Ascending aorta (tissue), 2 donors: ENCODE results near the gene MT1M. TPM values are rescaled to one million over a fixed set of nuclear protein-coding genes. Genes with fewer than 3 reads are reported as not detected.

Experiments used
- DNase-seq, 2 donors: peaks; one replicate each; pipeline ENCODE4 v3.0.0-alpha.2; 2019; ENCODE audit warnings: low spot score in 2 of 2
- H3K27ac ChIP-seq, 2 donors: fragments of 200-600 bp; sonication (generic); one replicate each; pipeline ENCODE4 v1.5.1; 2016 to 2017; ENCODE audit warnings: mild to moderate bottlenecking in 1 of 2
- H3K27me3 ChIP-seq: fragments of 200-600 bp; sonication (generic); one replicate; pipeline ENCODE4 v1.5.1; 2017
- H3K36me3 ChIP-seq, 2 donors: fragments of 200-600 bp; sonication (generic); one replicate each; pipeline ENCODE4 v1.5.1; 2016
- H3K4me1 ChIP-seq, 2 donors: fragments of 200-600 bp; sonication (generic); one replicate each; pipeline ENCODE4 v1.5.1; 2016 to 2017; ENCODE audit warnings: mild to moderate bottlenecking in 1 of 2
- H3K4me3 ChIP-seq, 2 donors: fragments of 200-600 bp; sonication (generic); one replicate each; pipeline ENCODE4 v1.5.1; 2016 to 2017; ENCODE audit warnings: mild to moderate bottlenecking in 1 of 2
- H3K9me3 ChIP-seq, 2 donors: fragments of 200-600 bp; sonication (generic); one replicate each; pipeline ENCODE4 v1.5.1; 2016
- intact Hi-C: fragments of 100-400 bp; cut with DNase I; formaldehyde crosslinking; loops from one replicate; pipeline ENCODE4 v1.15.1; 2023
- total RNA-seq: library from RNA; depleted of rRNA; stranded (reverse); fragments of >200 nt; gene quantifications from one replicate; pipeline ENCODE4 v1.1.0, GENCODE V29; 2016
- TF ChIP-seq, protein P1 (sequence below), 3 experiments: fragments of 200-600 bp in 2 of 3; fragments of 450-650 bp in 1 of 3; sonication (generic) in 2 of 3; IDR thresholded peaks; one replicate each; pipeline ENCODE4 v1.5.1; 2016 to 2019; ENCODE audit warnings: antibody characterized with exemption in 3 of 3, mild to moderate bottlenecking in 1 of 3, moderate library complexity in 1 of 3

Gene MT1M
- total RNA-seq, 1 donor from 2014 or later = 105 TPM

GRCh38 chr16:56631832-56632155 is 665 bp upstream of the MT1M start:
- no peaks in the 10 kb centered on the region for H3K9me3 ChIP-seq
- TF ChIP-seq, protein P1, sequence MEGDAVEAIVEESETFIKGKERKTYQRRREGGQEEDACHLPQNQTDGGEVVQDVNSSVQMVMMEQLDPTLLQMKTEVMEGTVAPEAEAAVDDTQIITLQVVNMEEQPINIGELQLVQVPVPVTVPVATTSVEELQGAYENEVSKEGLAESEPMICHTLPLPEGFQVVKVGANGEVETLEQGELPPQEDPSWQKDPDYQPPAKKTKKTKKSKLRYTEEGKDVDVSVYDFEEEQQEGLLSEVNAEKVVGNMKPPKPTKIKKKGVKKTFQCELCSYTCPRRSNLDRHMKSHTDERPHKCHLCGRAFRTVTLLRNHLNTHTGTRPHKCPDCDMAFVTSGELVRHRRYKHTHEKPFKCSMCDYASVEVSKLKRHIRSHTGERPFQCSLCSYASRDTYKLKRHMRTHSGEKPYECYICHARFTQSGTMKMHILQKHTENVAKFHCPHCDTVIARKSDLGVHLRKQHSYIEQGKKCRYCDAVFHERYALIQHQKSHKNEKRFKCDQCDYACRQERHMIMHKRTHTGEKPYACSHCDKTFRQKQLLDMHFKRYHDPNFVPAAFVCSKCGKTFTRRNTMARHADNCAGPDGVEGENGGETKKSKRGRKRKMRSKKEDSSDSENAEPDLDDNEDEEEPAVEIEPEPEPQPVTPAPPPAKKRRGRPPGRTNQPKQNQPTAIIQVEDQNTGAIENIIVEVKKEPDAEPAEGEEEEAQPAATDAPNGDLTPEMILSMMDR (IDR thresholded peaks at IDR 0.05) = no peak
- no peaks in the 10 kb centered on the region for H3K27me3 ChIP-seq
- no peak for DNase-seq
- peaks cover 6 to 12% of the 10 kb centered on the region in 2 donors for H3K4me1 ChIP-seq
- intact Hi-C loops = loop anchor here (2.0 to 10.0 kb wide), 2 partner anchors 51 to 553 kb away; partner anchors contain the start of genes MT1X, PSME3IP1 and RSPRY1
- no peaks in the 10 kb centered on the region for H3K36me3 ChIP-seq
- peak overlapping the region; percentile 54 to 88 for H3K4me3 ChIP-seq
- H3K27ac ChIP-seq = peak overlapping the region; percentile 88 to 96

DNA sequence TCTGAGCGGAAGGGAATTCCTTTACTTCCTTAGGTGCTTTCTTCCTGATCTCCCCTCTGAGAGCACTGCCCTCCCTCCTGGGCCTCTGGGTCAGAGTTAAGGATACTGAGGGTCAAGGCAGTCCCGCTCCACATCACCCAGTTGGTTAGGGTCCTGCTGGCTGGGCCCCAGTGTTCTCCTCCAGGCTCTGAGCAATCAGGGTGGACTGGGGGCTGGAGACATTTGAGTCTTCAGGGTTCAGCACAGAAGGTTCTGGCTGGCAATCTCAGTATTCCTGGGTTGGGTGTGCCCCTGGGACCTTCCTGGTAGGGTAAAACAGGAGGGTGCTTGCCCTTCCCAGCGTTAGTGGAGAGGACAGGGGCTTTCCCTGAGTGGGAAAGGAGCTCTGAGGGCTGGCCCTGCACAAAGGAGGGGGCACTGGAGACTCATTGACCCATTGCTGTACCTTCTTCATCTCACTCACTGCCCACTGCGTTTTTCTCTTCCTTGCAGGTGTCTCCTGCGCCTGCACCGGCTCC is 448 bp downstream of the MT1M start:
- H3K4me3 ChIP-seq = peak overlapping the region; percentile 54 to 88
- no peak for DNase-seq
- H3K4me1 ChIP-seq = peaks cover 3 to 12% of the 10 kb centered on the region in 2 donors
- H3K9me3 ChIP-seq = no peaks in the 10 kb centered on the region
- intact Hi-C loops = loop anchor here (2.0 to 10.0 kb wide), 2 partner anchors 50 to 552 kb away; partner anchors contain the start of genes MT1X, PSME3IP1 and RSPRY1
- no peaks in the 10 kb centered on the region for H3K27me3 ChIP-seq
- TF ChIP-seq, protein P1 (IDR thresholded peaks at IDR 0.05) = no peak
- H3K36me3 ChIP-seq = no peaks in the 10 kb centered on the region
- peak overlapping the region; percentile 88 to 96 for H3K27ac ChIP-seq

DNA sequence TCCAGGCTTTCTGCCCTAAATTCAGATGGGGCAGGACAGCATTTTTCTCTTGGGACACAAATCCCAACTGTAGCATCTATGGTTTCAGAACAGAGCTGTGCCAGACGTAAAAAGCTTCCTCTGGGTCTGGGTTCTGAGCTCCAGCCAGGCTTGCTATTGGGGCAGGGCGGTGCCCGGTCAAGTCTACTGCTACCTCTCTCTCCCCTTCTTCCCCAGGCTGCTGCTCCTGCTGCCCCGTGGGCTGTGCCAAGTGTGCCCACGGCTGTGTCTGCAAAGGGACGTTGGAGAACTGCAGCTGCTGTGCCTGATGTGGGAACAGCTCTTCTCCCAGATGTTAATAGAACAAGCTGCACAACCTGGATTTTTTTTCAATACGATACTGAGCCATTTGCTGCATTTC is 1.1 kb downstream of the MT1M start:
- TF ChIP-seq, protein P1 (IDR thresholded peaks at IDR 0.05) = no peak
- no peaks in the 10 kb centered on the region for H3K27me3 ChIP-seq
- H3K27ac ChIP-seq = peak overlapping the region; percentile 88 to 96
- no peak for DNase-seq
- H3K4me3 ChIP-seq = peak overlapping the region; percentile 54 to 88
- H3K9me3 ChIP-seq = no peaks in the 10 kb centered on the region
- intact Hi-C loops = loop anchor here (2.0 to 10.0 kb wide), 2 partner anchors 49 to 551 kb away; partner anchors contain the start of genes MT1X, PSME3IP1 and RSPRY1
- no peaks in the 10 kb centered on the region for H3K36me3 ChIP-seq
- peaks cover 7 to 12% of the 10 kb centered on the region in 2 donors for H3K4me1 ChIP-seq

GRCh38 chr16:56634715-56635440 is 2.4 kb downstream of the MT1M start:
- TF ChIP-seq, protein P1 (IDR thresholded peaks at IDR 0.05) = no peak
- Histone ChIP-seq H3K9me3 (no peaks in the 10 kb centered on the region), H3K27ac (no peak overlapping the region), H3K4me1 (peaks cover 12 to 15% of the 10 kb centered on the region in 2 donors), H3K4me3 (no peak overlapping the region), H3K27me3 (no peaks in the 10 kb centered on the region), H3K36me3 (no peaks in the 10 kb centered on the region)
- intact Hi-C loops = loop anchor here (10.0 kb wide), 1 partner anchor 550 kb away; the partner anchor contains the start of genes PSME3IP1 and RSPRY1
- no peak for DNase-seq

DNA sequence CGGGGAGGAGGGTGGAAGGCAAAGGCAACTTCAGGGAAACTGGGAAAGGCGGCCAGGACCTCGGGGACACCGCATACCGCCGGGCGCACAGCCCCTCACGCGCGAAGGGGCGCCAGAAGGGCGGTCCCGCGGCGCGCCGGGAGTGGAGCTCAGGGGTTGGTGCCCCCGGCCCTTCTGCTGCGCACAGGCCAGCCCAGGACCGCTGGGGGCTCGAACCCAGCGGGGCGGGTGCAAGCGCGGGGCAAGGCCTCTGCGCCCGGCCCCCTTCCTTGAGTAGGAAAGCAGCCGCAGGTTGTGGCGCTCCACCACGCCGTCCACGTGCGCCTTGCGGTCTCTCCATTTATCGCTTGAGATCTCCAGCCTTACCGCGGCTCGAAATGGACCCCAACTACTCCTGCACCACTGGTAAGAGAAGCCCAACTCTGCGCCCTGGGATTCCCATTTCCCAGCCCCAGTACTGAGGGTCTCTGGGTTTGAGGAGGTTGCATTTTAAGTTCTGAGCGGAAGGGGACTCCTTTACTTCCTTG is 3.0 kb downstream of the MT1M start:
- TF ChIP-seq, protein P1 (IDR thresholded peaks at IDR 0.05) = no peak
- Histone ChIP-seq H3K4me3 (no peak overlapping the region), H3K9me3 (no peaks in the 10 kb centered on the region), H3K36me3 (no peaks in the 10 kb centered on the region), H3K27me3 (no peaks in the 10 kb centered on the region), H3K27ac (no peak overlapping the region), H3K4me1 (peaks cover 12 to 15% of the 10 kb centered on the region in 2 donors)
- no peak for DNase-seq
- intact Hi-C loops = loop anchor here (10.0 kb wide), 1 partner anchor 549 kb away; the partner anchor contains the start of genes PSME3IP1 and RSPRY1
